Trophoblast cell (in vitro differentiated cells and primary cell): ENCODE data around the gene PSMD13.

Source experiments
- DNase-seq, 2 donors: peaks; one replicate each; pipeline ENCODE4 v3.0.0-alpha.2; 2016
- H2AFZ ChIP-seq: 2 replicates; pipeline ENCODE4 v1.6.1; 2013; ENCODE audit warnings: low read length, moderate library complexity, mild to moderate bottlenecking; ENCODE audit not compliant: insufficient read depth, poor library complexity
- H2AK5ac ChIP-seq: 2 replicates; pipeline ENCODE4 v1.6.1; 2013; ENCODE audit warnings: mild to moderate bottlenecking, low read length
- H2BK120ac ChIP-seq: 2 replicates; pipeline ENCODE4 v1.6.1; 2013; ENCODE audit warnings: low read length, mild to moderate bottlenecking, moderate library complexity; ENCODE audit not compliant: insufficient read depth, poor library complexity
- H2BK12ac ChIP-seq: 2 replicates; pipeline ENCODE4 v1.6.1; 2013; ENCODE audit warnings: mild to moderate bottlenecking, low read length, moderate library complexity
- H2BK5ac ChIP-seq: 2 replicates; pipeline ENCODE4 v1.6.1; 2013; ENCODE audit warnings: low read length, low read depth, moderate library complexity, mild to moderate bottlenecking; ENCODE audit not compliant: poor library complexity
- H3K14ac ChIP-seq: 2 replicates; pipeline ENCODE4 v1.6.1; 2013; ENCODE audit warnings: mild to moderate bottlenecking, low read length
- H3K18ac ChIP-seq: 2 replicates; pipeline ENCODE4 v1.6.1; 2013; ENCODE audit warnings: mild to moderate bottlenecking, low read length
- H3K23ac ChIP-seq: 2 replicates; pipeline ENCODE4 v1.6.1; 2013; ENCODE audit warnings: low read length
- H3K27ac ChIP-seq: 2 replicates; pipeline ENCODE4 v1.5.1; 2013; ENCODE audit warnings: low read depth, mild to moderate bottlenecking, inconsistent platforms, low read length, moderate library complexity
- H3K27me3 ChIP-seq: 2 replicates; pipeline ENCODE4 v1.6.1; 2013; ENCODE audit warnings: inconsistent platforms, mild to moderate bottlenecking, low read length, moderate library complexity; ENCODE audit not compliant: insufficient read depth
- H3K36me3 ChIP-seq, 2 experiments: 1 replicate in 1 of 2; 2 replicates in 1 of 2; pipeline ENCODE4 v1.6.1; 2013; ENCODE audit warnings: low read length in 2 of 2, mild to moderate bottlenecking in 2 of 2, moderate library complexity in 1 of 2; ENCODE audit not compliant: insufficient read depth in 2 of 2, control insufficient read depth in 1 of 2
- H3K4ac ChIP-seq: 2 replicates; pipeline ENCODE4 v1.6.1; 2013; ENCODE audit warnings: low read depth, mild to moderate bottlenecking, low read length, moderate library complexity
- H3K4me1 ChIP-seq, 2 experiments: 1 replicate in 1 of 2; 2 replicates in 1 of 2; pipeline ENCODE4 v1.6.1; 2013; ENCODE audit warnings: low read length in 2 of 2, mild to moderate bottlenecking in 2 of 2, moderate library complexity in 1 of 2; ENCODE audit not compliant: insufficient read depth in 2 of 2, control insufficient read depth in 1 of 2
- H3K4me2 ChIP-seq: 2 replicates; pipeline ENCODE4 v1.6.1; 2013; ENCODE audit warnings: inconsistent platforms, mild to moderate bottlenecking, low read length, moderate library complexity
- H3K4me3 ChIP-seq: 2 replicates; pipeline ENCODE4 v1.5.1; 2013; ENCODE audit warnings: mild to moderate bottlenecking, low read depth, low read length, inconsistent platforms
- H3K79me1 ChIP-seq: one replicate; pipeline ENCODE4 v1.6.1; 2013; ENCODE audit warnings: low read length
- H3K79me2 ChIP-seq: 2 replicates; pipeline ENCODE4 v1.6.1; 2013; ENCODE audit warnings: low read length, mild to moderate bottlenecking; ENCODE audit not compliant: control insufficient read depth, insufficient read depth, poor library complexity
- H3K9ac ChIP-seq: 2 replicates; pipeline ENCODE4 v1.6.1; 2013; ENCODE audit warnings: mild to moderate bottlenecking, low read length
- H3K9me3 ChIP-seq: 2 replicates; pipeline ENCODE4 v1.6.1; 2013; ENCODE audit warnings: low read depth, mild to moderate bottlenecking, control low read depth, inconsistent platforms, low read length; ENCODE audit not compliant: insufficient read depth
- H4K12ac ChIP-seq: 2 replicates; pipeline ENCODE4 v1.6.1; 2013; ENCODE audit warnings: low read depth, mild to moderate bottlenecking, low read length, moderate library complexity
- H4K8ac ChIP-seq: 2 replicates; pipeline ENCODE4 v1.6.1; 2013; ENCODE audit warnings: low read depth, mild to moderate bottlenecking, low read length, moderate library complexity
- H4K91ac ChIP-seq: one replicate; pipeline ENCODE4 v1.6.1; 2013; ENCODE audit warnings: low read depth, mild to moderate bottlenecking, low read length, moderate library complexity
- WGBS: extraction: QIAGEN DNeasy Blood & Tissue Kit; methylation state at CpG from one replicate; pipeline ENCODE4 v1.1.7; 2013; ENCODE audit warnings: missing lambda C conversion rate; ENCODE audit not compliant: insufficient read length, insufficient coverage; ENCODE audit errors: extremely low coverage; 5-methylcytosine and 5-hydroxymethylcytosine counted together

The PSMD13 gene

GRCh38 chr11:295351-296170 is 58.8 kb downstream of the PSMD13 start:
- H3K23ac ChIP-seq, result no peak overlapping the region
- H3K18ac ChIP-seq, result no peak overlapping the region
- peaks cover 11 to 13% of the 10 kb centered on the region in 2 experiments for H3K4me1 ChIP-seq
- no peak overlapping the region for H2BK5ac ChIP-seq
- H4K91ac ChIP-seq, result no peak overlapping the region
- H3K14ac ChIP-seq, result no peak overlapping the region
- H3K9me3 ChIP-seq, result no peaks in the 10 kb centered on the region
- no peak for DNase-seq
- H2BK12ac ChIP-seq, result no peak overlapping the region
- no peak overlapping the region for H2BK120ac ChIP-seq
- H3K79me1 ChIP-seq, result no peaks in the 10 kb centered on the region
- H2AK5ac ChIP-seq, result no peak overlapping the region
- H2AFZ ChIP-seq, result no peak overlapping the region
- no peaks in the 10 kb centered on the region for H3K27me3 ChIP-seq
- H4K8ac ChIP-seq, result no peak overlapping the region
- no CpG with 5 or more reads among the region's 26 CpGs for WGBS
- no peak overlapping the region for H4K12ac ChIP-seq
- H3K79me2 ChIP-seq, result no peaks in the 10 kb centered on the region
- H3K36me3 ChIP-seq, result peaks cover 25% of the 10 kb centered on the region in 2 experiments
- no peak overlapping the region for H3K9ac ChIP-seq
- no peak overlapping the region for H3K27ac ChIP-seq
- H3K4me2 ChIP-seq, result no peak overlapping the region
- no peak overlapping the region for H3K4ac ChIP-seq
- H3K4me3 ChIP-seq, result no peak overlapping the region

- no peak overlapping the region for H4K91ac ChIP-seq
- peaks cover 5 to 6% of the 10 kb centered on the region in 2 experiments for H3K4me1 ChIP-seq
- no peak for DNase-seq
- H3K23ac ChIP-seq, result no peak overlapping the region
- H3K4ac ChIP-seq, result no peak overlapping the region
- H2BK120ac ChIP-seq, result no peak overlapping the region
- no peaks in the 10 kb centered on the region for H3K79me1 ChIP-seq
- H2AFZ ChIP-seq, result no peak overlapping the region
- no peak overlapping the region for H2BK5ac ChIP-seq
- H3K18ac ChIP-seq, result no peak overlapping the region
- no peak overlapping the region for H3K14ac ChIP-seq
- no CpG with 5 or more reads among the region's 35 CpGs for WGBS
- no peak overlapping the region for H4K8ac ChIP-seq
- no peak overlapping the region for H4K12ac ChIP-seq
- no peak overlapping the region for H3K4me2 ChIP-seq
- H3K27ac ChIP-seq, result no peak overlapping the region
- H3K9ac ChIP-seq, result no peak overlapping the region
- no peak overlapping the region for H3K4me3 ChIP-seq
- H2BK12ac ChIP-seq, result no peak overlapping the region
- H2AK5ac ChIP-seq, result no peak overlapping the region
- no peaks in the 10 kb centered on the region for H3K79me2 ChIP-seq
- H3K36me3 ChIP-seq, result peaks cover 25% of the 10 kb centered on the region in 2 experiments
- no peaks in the 10 kb centered on the region for H3K27me3 ChIP-seq
- H3K9me3 ChIP-seq, result no peaks in the 10 kb centered on the region
Observed at GRCh38 chr11:296171-297050, 59.6 kb downstream of the PSMD13 start.

- Histone ChIP-seq H3K4me2 (no peak overlapping the region), H3K9ac (no peak overlapping the region), H3K14ac (no peak overlapping the region), H3K4me3 (no peak overlapping the region), H2BK12ac (no peak overlapping the region), H3K23ac (no peak overlapping the region), H3K18ac (no peak overlapping the region), H3K79me2 (no peaks in the 10 kb centered on the region), H4K12ac (no peak overlapping the region), H3K36me3 (peaks cover 24% of the 10 kb centered on the region in 2 experiments), H4K8ac (no peak overlapping the region), H2AFZ (no peak overlapping the region), H2BK120ac (no peak overlapping the region), H3K79me1 (no peaks in the 10 kb centered on the region), H2BK5ac (no peak overlapping the region), H3K4me1 (peaks cover 4% of the 10 kb centered on the region in 2 experiments), H3K4ac (no peak overlapping the region), H4K91ac (no peak overlapping the region), H2AK5ac (no peak overlapping the region), H3K27me3 (no peaks in the 10 kb centered on the region), H3K27ac (no peak overlapping the region), H3K9me3 (no peaks in the 10 kb centered on the region)
- no CpG with 5 or more reads among the region's 13 CpGs for WGBS
- no peak for DNase-seq
Observed at GRCh38 chr11:297051-297585, 60.3 kb downstream of the PSMD13 start.

- Histone ChIP-seq H4K91ac (no peak overlapping the region), H2AK5ac (no peak overlapping the region), H3K9me3 (no peaks in the 10 kb centered on the region), H3K36me3 (peaks cover 18 to 21% of the 10 kb centered on the region in 2 experiments), H3K4me2 (no peak overlapping the region), H2AFZ (no peak overlapping the region), H3K79me1 (no peaks in the 10 kb centered on the region), H3K27ac (no peak overlapping the region), H3K27me3 (no peaks in the 10 kb centered on the region), H2BK5ac (no peak overlapping the region), H3K4me1 (peaks cover 4% of the 10 kb centered on the region in 2 experiments), H3K9ac (no peak overlapping the region), H3K23ac (no peak overlapping the region), H3K79me2 (no peaks in the 10 kb centered on the region), H4K12ac (no peak overlapping the region), H3K18ac (no peak overlapping the region), H3K14ac (no peak overlapping the region), H3K4ac (no peak overlapping the region), H2BK120ac (no peak overlapping the region), H2BK12ac (no peak overlapping the region), H4K8ac (no peak overlapping the region), H3K4me3 (no peak overlapping the region)
- no CpG with 5 or more reads among the region's 26 CpGs for WGBS
- DNase-seq, result no peak
Observed at GRCh38 chr11:297586-298405, 61.0 kb downstream of the PSMD13 start.
